AG09309 (cell line): Measurements from ENCODE around the gene FHOD1.

Experiments used
- DNase-seq: peaks from one replicate; pipeline ENCODE4 v3.0.0-alpha.2; 2010; ENCODE audit warnings: low read depth
- H3K4me3 ChIP-seq: 2 replicates; pipeline ENCODE4 v1.5.1; 2011; ENCODE audit warnings: mild to moderate bottlenecking, low read depth, low read length, moderate library complexity; ENCODE audit not compliant: control insufficient read depth
- CTCF ChIP-seq: IDR thresholded peaks from 2 replicates; pipeline ENCODE4 v1.5.1; 2011; ENCODE audit warnings: mild to moderate bottlenecking, low read depth, low read length, inconsistent platforms; ENCODE audit not compliant: insufficient read depth, control insufficient read depth; ENCODE audit errors: missing control alignments

FHOD1 gene

GRCh38 chr16:67226804-67227566 lies 20.3 kb downstream of the FHOD1 start, which contains the start of gene TMEM208:
Gene TMEM208 (plus strand): TSS chr16:67227130. CDS start chr16:67227219, 89 bp downstream.
- peak; percentile 88 for DNase-seq
- peak; percentile 5 for TF ChIP-seq CTCF
- H3K4me3 ChIP-seq: peak within 1 kb of the TSS; percentile 95

GRCh38 chr16:67226295-67226803 lies 20.9 kb downstream of the FHOD1 start:
- TF ChIP-seq CTCF: no peak
- DNase-seq: no peak
- H3K4me3 ChIP-seq: peak overlapping the region; percentile 95

- no peak for DNase-seq
Observed at GRCh38 chr16:67223992-67224391, 23.3 kb downstream of the FHOD1 start.

GRCh38 chr16:67216612-67217490 lies 30.4 kb downstream of the FHOD1 start:
- TF ChIP-seq CTCF: no peak
- DNase-seq: no peak
- H3K4me3 ChIP-seq: no peak overlapping the region

More at GRCh38 chr16:67223992-67224391, 23.3 kb downstream of the FHOD1 start:
- TF ChIP-seq CTCF: no peak
- H3K4me3 ChIP-seq: no peak overlapping the region

GRCh38 chr16:67215706-67216105 lies 31.6 kb downstream of the FHOD1 start:
- TF ChIP-seq CTCF: no peak
- no peak for DNase-seq
- H3K4me3 ChIP-seq: no peak overlapping the region

- H3K4me3 ChIP-seq: no peak overlapping the region
- no peak for DNase-seq
- TF ChIP-seq CTCF: no peak
Observed at GRCh38 chr16:67213197-67214019, 33.9 kb downstream of the FHOD1 start.
